ENCODE results near the gene ADGRG1. TPM values are rescaled to one million over a fixed set of nuclear protein-coding genes. Genes with fewer than 3 reads are reported as not detected.
A peak's percentile ranks its signal among the peaks of the same experiment; 100 is the strongest.
"Not testable (repeated sequence)": the region's sequence is repeated elsewhere in the genome, so short reads cannot be mapped to it uniquely, and the experiment has no call there.

Gene ADGRG1
- total RNA-seq, 1 donor from 2014 or later, result 13.9 TPM

DNA sequence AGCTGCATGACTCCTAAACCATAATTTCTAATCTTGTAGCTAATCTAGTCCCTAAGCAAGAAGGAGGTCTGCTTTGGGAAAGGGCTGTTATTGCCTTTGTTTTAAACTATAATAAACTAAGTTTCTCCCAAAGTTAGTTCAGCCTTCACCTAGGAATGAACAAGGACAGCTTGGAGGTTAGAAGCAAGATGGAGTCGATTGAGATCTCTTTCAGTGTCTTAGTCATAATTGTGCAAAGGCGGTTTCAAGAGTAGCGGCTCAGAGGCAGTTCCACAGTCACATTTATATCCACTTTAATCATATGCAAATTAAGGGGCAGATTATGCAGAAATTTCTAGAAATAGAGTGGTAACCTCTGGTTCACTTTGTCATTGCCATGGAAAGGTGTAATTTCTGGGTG, 83.6 kb downstream of the ADGRG1 start:
- TF ChIP-seq EZH2 (IDR thresholded peaks at IDR 0.05; ENCODE audit: insufficient read depth, low read length), result no peak
- no peak overlapping the region for H3K27ac Mint-ChIP-seq (ENCODE audit: unreplicated experiment)
- no peak overlapping the region for H3K9ac ChIP-seq (ENCODE audit: low read length)
- no peaks in the 10 kb centered on the region for H3K9me3 ChIP-seq (ENCODE audit: insufficient read depth, low read depth, low read length)
- peaks cover 45% of the 10 kb centered on the region for H3K27me3 Mint-ChIP-seq (ENCODE audit: low read depth, unreplicated experiment)
- peaks cover 32% of the 10 kb centered on the region for H3K27me3 ChIP-seq (ENCODE audit: insufficient read depth, low read length)
- no peaks in the 10 kb centered on the region for H3K79me2 ChIP-seq (ENCODE audit: insufficient read depth, low read length)
- H3K27ac ChIP-seq (ENCODE audit: low read depth, low read length), result no peak overlapping the region
- no peak for DNase-seq (ENCODE audit: low read depth)
- FAIRE-seq, result no peak
- H3K4me3 ChIP-seq (ENCODE audit: insufficient read depth, low read depth, low read length), result no peak overlapping the region
- H3K4me2 ChIP-seq (ENCODE audit: low read length), result no peak overlapping the region
- H3K36me3 Mint-ChIP-seq (ENCODE audit: low read depth, unreplicated experiment), result no peaks in the 10 kb centered on the region
- no peaks in the 10 kb centered on the region for H3K36me3 ChIP-seq (ENCODE audit: insufficient read depth, low read length)
- no peak overlapping the region for H3K4me3 Mint-ChIP-seq (ENCODE audit: unreplicated experiment)
- H3K4me1 ChIP-seq (ENCODE audit: insufficient read depth, low read length), result no peaks in the 10 kb centered on the region
- H4K20me1 ChIP-seq (ENCODE audit: insufficient read depth, low read length), result no peaks in the 10 kb centered on the region
- H3K9me3 Mint-ChIP-seq (ENCODE audit: unreplicated experiment), result no peaks in the 10 kb centered on the region
- H3K4me1 Mint-ChIP-seq (ENCODE audit: low read depth, unreplicated experiment), result no peaks in the 10 kb centered on the region
- no peak overlapping the region for H2AFZ ChIP-seq (ENCODE audit: low read depth, low read length)

DNA sequence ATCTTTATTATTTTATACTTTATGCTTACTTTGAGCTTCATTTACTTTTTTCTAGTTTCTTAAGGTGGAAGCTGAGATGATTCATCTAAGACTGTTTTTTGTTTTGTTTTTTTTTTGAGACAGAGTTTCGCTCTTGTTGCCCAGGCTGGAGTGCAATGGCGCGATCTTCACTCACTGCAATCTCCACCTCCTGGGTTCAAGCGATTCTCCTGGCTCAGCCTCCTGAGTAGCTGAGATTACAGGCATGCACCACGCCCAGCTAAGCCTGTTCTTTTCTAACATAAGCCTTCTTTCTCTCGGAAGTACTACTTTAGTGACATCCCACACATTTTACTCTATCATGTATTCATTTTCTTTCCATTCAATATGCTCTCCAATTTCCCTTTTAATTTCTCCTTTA, 84.1 kb downstream of the ADGRG1 start:
- not testable (repeated sequence) for DNase-seq (ENCODE audit: low read depth); H3K36me3 ChIP-seq (ENCODE audit: insufficient read depth, low read length); H3K4me3 Mint-ChIP-seq (ENCODE audit: unreplicated experiment); H3K9me3 Mint-ChIP-seq (ENCODE audit: unreplicated experiment); H3K36me3 Mint-ChIP-seq (ENCODE audit: low read depth, unreplicated experiment); H2AFZ ChIP-seq (ENCODE audit: low read depth, low read length); H3K9me3 ChIP-seq (ENCODE audit: insufficient read depth, low read depth, low read length); H3K79me2 ChIP-seq (ENCODE audit: insufficient read depth, low read length); H3K9ac ChIP-seq (ENCODE audit: low read length); H3K4me1 ChIP-seq (ENCODE audit: insufficient read depth, low read length); H3K4me2 ChIP-seq (ENCODE audit: low read length); FAIRE-seq; H3K4me3 ChIP-seq (ENCODE audit: insufficient read depth, low read depth, low read length); H3K27ac ChIP-seq (ENCODE audit: low read depth, low read length); H3K27ac Mint-ChIP-seq (ENCODE audit: unreplicated experiment); H4K20me1 ChIP-seq (ENCODE audit: insufficient read depth, low read length); H3K4me1 Mint-ChIP-seq (ENCODE audit: low read depth, unreplicated experiment)
- peaks cover 39% of the 10 kb centered on the region for H3K27me3 Mint-ChIP-seq (ENCODE audit: low read depth, unreplicated experiment)
- peaks cover 32% of the 10 kb centered on the region for H3K27me3 ChIP-seq (ENCODE audit: insufficient read depth, low read length)

DNA sequence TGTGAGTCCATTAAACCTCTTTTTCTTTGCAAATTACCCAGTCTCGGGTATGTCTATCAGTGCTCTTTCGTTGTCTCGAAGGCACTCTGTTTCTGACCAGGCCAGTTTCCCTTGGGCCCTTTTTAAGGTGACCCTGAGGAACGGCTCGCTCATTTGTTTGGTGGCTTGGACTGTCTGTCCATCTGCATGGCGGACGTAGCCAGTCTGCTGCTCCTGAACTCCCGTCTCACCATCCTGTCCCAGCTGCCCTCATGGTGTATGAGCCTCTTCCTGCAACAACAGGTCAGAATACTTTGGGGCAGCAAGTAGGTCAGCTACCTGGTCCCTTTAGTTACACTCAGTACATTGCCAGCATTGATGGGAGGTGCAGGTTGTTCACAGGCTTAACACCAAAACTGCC, 85.2 kb downstream of the ADGRG1 start:
- H3K9ac ChIP-seq (ENCODE audit: low read length), result no peak overlapping the region
- H3K4me3 ChIP-seq (ENCODE audit: insufficient read depth, low read depth, low read length), result no peak overlapping the region
- peaks cover 37% of the 10 kb centered on the region for H3K27me3 Mint-ChIP-seq (ENCODE audit: low read depth, unreplicated experiment)
- H3K4me2 ChIP-seq (ENCODE audit: low read length), result no peak overlapping the region
- H3K79me2 ChIP-seq (ENCODE audit: insufficient read depth, low read length), result no peaks in the 10 kb centered on the region
- H3K9me3 Mint-ChIP-seq (ENCODE audit: unreplicated experiment), result no peaks in the 10 kb centered on the region
- no peaks in the 10 kb centered on the region for H3K36me3 Mint-ChIP-seq (ENCODE audit: low read depth, unreplicated experiment)
- H3K27ac ChIP-seq (ENCODE audit: low read depth, low read length), result no peak overlapping the region
- H3K4me1 Mint-ChIP-seq (ENCODE audit: low read depth, unreplicated experiment), result no peaks in the 10 kb centered on the region
- TF ChIP-seq EZH2 (IDR thresholded peaks at IDR 0.05; ENCODE audit: insufficient read depth, low read length), result no peak
- TF ChIP-seq, protein P1, sequence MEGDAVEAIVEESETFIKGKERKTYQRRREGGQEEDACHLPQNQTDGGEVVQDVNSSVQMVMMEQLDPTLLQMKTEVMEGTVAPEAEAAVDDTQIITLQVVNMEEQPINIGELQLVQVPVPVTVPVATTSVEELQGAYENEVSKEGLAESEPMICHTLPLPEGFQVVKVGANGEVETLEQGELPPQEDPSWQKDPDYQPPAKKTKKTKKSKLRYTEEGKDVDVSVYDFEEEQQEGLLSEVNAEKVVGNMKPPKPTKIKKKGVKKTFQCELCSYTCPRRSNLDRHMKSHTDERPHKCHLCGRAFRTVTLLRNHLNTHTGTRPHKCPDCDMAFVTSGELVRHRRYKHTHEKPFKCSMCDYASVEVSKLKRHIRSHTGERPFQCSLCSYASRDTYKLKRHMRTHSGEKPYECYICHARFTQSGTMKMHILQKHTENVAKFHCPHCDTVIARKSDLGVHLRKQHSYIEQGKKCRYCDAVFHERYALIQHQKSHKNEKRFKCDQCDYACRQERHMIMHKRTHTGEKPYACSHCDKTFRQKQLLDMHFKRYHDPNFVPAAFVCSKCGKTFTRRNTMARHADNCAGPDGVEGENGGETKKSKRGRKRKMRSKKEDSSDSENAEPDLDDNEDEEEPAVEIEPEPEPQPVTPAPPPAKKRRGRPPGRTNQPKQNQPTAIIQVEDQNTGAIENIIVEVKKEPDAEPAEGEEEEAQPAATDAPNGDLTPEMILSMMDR (IDR thresholded peaks at IDR 0.05; ENCODE audit: insufficient read depth, low read depth, low read length), result no peak
- H3K36me3 ChIP-seq (ENCODE audit: insufficient read depth, low read length), result no peaks in the 10 kb centered on the region
- H3K4me1 ChIP-seq (ENCODE audit: insufficient read depth, low read length), result no peaks in the 10 kb centered on the region
- no peak overlapping the region for H3K4me3 Mint-ChIP-seq (ENCODE audit: unreplicated experiment)
- peaks cover 32% of the 10 kb centered on the region for H3K27me3 ChIP-seq (ENCODE audit: insufficient read depth, low read length)
- FAIRE-seq (no peak), DNase-seq (ENCODE audit: low read depth) (no peak)
- H2AFZ ChIP-seq (ENCODE audit: low read depth, low read length), result peak overlapping the region; percentile 4
- H3K9me3 ChIP-seq (ENCODE audit: insufficient read depth, low read depth, low read length), result no peaks in the 10 kb centered on the region
- no peaks in the 10 kb centered on the region for H4K20me1 ChIP-seq (ENCODE audit: insufficient read depth, low read length)
- H3K27ac Mint-ChIP-seq (ENCODE audit: unreplicated experiment), result no peak overlapping the region

DNA sequence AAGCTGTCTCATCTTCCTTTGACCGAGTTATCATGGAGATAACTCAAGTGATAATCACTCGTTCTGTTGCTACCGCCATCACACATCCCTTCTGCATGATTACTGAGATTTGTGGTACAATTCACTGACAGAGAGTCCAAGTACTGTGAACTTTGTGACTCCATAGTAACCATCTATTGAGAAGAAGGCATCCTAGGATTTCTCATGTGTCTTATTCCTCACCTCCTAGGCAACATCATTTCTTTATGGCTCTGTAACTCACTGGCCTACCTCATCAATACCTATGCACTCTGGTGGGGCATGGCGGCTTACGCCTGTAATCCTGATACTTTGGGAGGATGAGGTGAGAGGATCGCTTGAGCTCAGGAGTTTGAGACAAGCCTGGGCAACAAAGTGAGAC, 85.6 kb downstream of the ADGRG1 start:
- FAIRE-seq (no peak), DNase-seq (ENCODE audit: low read depth) (no peak)
- H4K20me1 ChIP-seq (ENCODE audit: insufficient read depth, low read length), result no peaks in the 10 kb centered on the region
- no peak overlapping the region for H3K27ac ChIP-seq (ENCODE audit: low read depth, low read length)
- H3K79me2 ChIP-seq (ENCODE audit: insufficient read depth, low read length), result no peaks in the 10 kb centered on the region
- no peak overlapping the region for H3K9ac ChIP-seq (ENCODE audit: low read length)
- H3K9me3 ChIP-seq (ENCODE audit: insufficient read depth, low read depth, low read length), result no peaks in the 10 kb centered on the region
- no peak overlapping the region for H3K27ac Mint-ChIP-seq (ENCODE audit: unreplicated experiment)
- no peaks in the 10 kb centered on the region for H3K36me3 Mint-ChIP-seq (ENCODE audit: low read depth, unreplicated experiment)
- H2AFZ ChIP-seq (ENCODE audit: low read depth, low read length), result no peak overlapping the region
- H3K4me1 Mint-ChIP-seq (ENCODE audit: low read depth, unreplicated experiment), result no peaks in the 10 kb centered on the region
- no peak overlapping the region for H3K4me3 Mint-ChIP-seq (ENCODE audit: unreplicated experiment)
- H3K27me3 Mint-ChIP-seq (ENCODE audit: low read depth, unreplicated experiment), result peaks cover 37% of the 10 kb centered on the region
- TF ChIP-seq EZH2 (IDR thresholded peaks at IDR 0.05; ENCODE audit: insufficient read depth, low read length), result no peak
- TF ChIP-seq, protein P1 (IDR thresholded peaks at IDR 0.05; ENCODE audit: insufficient read depth, low read depth, low read length), result no peak
- peaks cover 32% of the 10 kb centered on the region for H3K27me3 ChIP-seq (ENCODE audit: insufficient read depth, low read length)
- H3K4me2 ChIP-seq (ENCODE audit: low read length), result no peak overlapping the region
- H3K4me1 ChIP-seq (ENCODE audit: insufficient read depth, low read length), result no peaks in the 10 kb centered on the region
- no peaks in the 10 kb centered on the region for H3K36me3 ChIP-seq (ENCODE audit: insufficient read depth, low read length)
- no peak overlapping the region for H3K4me3 ChIP-seq (ENCODE audit: insufficient read depth, low read depth, low read length)
- H3K9me3 Mint-ChIP-seq (ENCODE audit: unreplicated experiment), result no peaks in the 10 kb centered on the region
